K562 (cell line): ENCODE data around the gene PABPC1L. TPM values are rescaled to one million over a fixed set of nuclear protein-coding genes. Genes with fewer than 3 reads are reported as not detected.

Source experiments
- ATAC-seq: fragments of 200-7000 bp; cut with Tn5 transposase; 3 replicates; pipeline ENCODE4 v1.9.1; 2020; ENCODE audit warnings: moderate library complexity
- BruUV-seq: library from RNA; stranded (reverse); fragments of 400-500 nt; replicated peaks from 2 replicates; lab custom pipeline; 2021; lab: Mats Ljungman, UMichigan
- CTCF ChIA-PET: fragments of 300-600 bp; formaldehyde crosslinking; extraction: SDS; loops from one replicate; lab custom pipeline; 2021; ENCODE audit warnings: low intra/inter-chr PET ratio; lab: Yijun Ruan, JAX
- POLR2A ChIA-PET: fragments of 300-600, 350-650 bp; sonication (Branson Sonifier 250); formaldehyde crosslinking; extraction: SDS; loops from one replicate; lab custom pipeline; 2021; ENCODE audit warnings: antibody characterized with exemption, inconsistent platforms; lab: Yijun Ruan, JAX
- DNase-seq, 4 experiments: peaks; one replicate each; pipeline versions ENCODE4 v3.0.0 to v3.0.0-alpha.2; 2011 to 2018; ENCODE audit warnings: low spot score in 3 of 4, mixed read lengths in 3 of 4; ENCODE audit errors: extremely low read depth in 1 of 4
- FAIRE-seq: peaks from 2 replicates; lab custom pipeline; 2011; peaks lifted over from hg19 to GRCh38; lab: Jason Lieb, UNC
- H2AFZ ChIP-seq: 2 replicates; pipeline ENCODE4 v1.6.0; 2011; ENCODE audit warnings: low read depth, low read length, control low read depth, inconsistent platforms
- H3K27ac ChIP-seq: fragments of 200-600 bp; 3 replicates; pipeline ENCODE4 v1.8.0; 2011; ENCODE audit warnings: low read depth, mild to moderate bottlenecking, control low read depth, inconsistent platforms, low read length, moderate library complexity, mixed read lengths; ENCODE audit errors: extremely low read depth
- H3K27me3 ChIP-seq, 2 experiments: fragments of 300-600 bp in 1 of 2; 2 replicates in 1 of 2; 3 replicates in 1 of 2; pipeline versions ENCODE4 v1.6.0 to v1.8.0; 2011; ENCODE audit warnings: inconsistent platforms in 2 of 2, low read length in 2 of 2, mild to moderate bottlenecking in 1 of 2, mixed read lengths in 1 of 2, moderate library complexity in 1 of 2; ENCODE audit not compliant: control insufficient read depth in 2 of 2, insufficient read depth in 2 of 2
- H3K36me3 ChIP-seq: fragments of 300-600 bp; 3 replicates; pipeline ENCODE4 v1.8.0; 2011; ENCODE audit warnings: mild to moderate bottlenecking, low read length, inconsistent platforms; ENCODE audit not compliant: control insufficient read depth, insufficient read depth
- H3K4me1 ChIP-seq, 2 experiments: fragments of 200-600 bp in 1 of 2; replicated peaks in 1 of 2; 2 replicates in 1 of 2; 3 replicates in 1 of 2; pipeline versions ENCODE4 v1.5.1 to v1.8.0; 2011; ENCODE audit warnings: inconsistent platforms in 2 of 2, low read length in 2 of 2, mild to moderate bottlenecking in 1 of 2, mixed read lengths in 1 of 2, moderate library complexity in 1 of 2; ENCODE audit not compliant: control insufficient read depth in 2 of 2, insufficient read depth in 2 of 2
- H3K4me2 ChIP-seq: 2 replicates; pipeline ENCODE4 v1.6.1; 2011; ENCODE audit warnings: low read length, control low read depth, inconsistent platforms, mixed read lengths; ENCODE audit not compliant: insufficient read depth
- H3K4me3 ChIP-seq: fragments of 200-600 bp; sonication (generic), shearing (Covaris generic); 2 replicates; pipeline ENCODE4 v1.5.1; 2016; ENCODE audit warnings: control low read depth, inconsistent platforms
- H3K79me2 ChIP-seq: fragments of 200-600 bp; 3 replicates; pipeline ENCODE4 v1.8.0; 2011; ENCODE audit warnings: low read length, inconsistent platforms; ENCODE audit not compliant: control insufficient read depth, insufficient read depth
- H3K9ac ChIP-seq, 2 experiments: 2 replicates each; pipeline versions ENCODE4 v1.6.0 to v1.6.1; 2011; ENCODE audit warnings: low read depth in 2 of 2, low read length in 2 of 2, control low read depth in 1 of 2, inconsistent platforms in 1 of 2, mild to moderate bottlenecking in 1 of 2, mixed read lengths in 1 of 2; ENCODE audit not compliant: insufficient read depth in 1 of 2
- H3K9me1 ChIP-seq: one replicate; pipeline ENCODE4 v1.6.0; 2011; ENCODE audit warnings: inconsistent platforms, mild to moderate bottlenecking, low read length, moderate library complexity; ENCODE audit not compliant: control insufficient read depth, insufficient read depth
- H3K9me3 ChIP-seq: replicated peaks from 2 replicates; pipeline ENCODE4 v1.5.1; 2011; ENCODE audit warnings: low read depth, low read length, inconsistent platforms; ENCODE audit not compliant: control insufficient read depth, insufficient read depth
- H4K20me1 ChIP-seq: replicated peaks from 2 replicates; pipeline ENCODE4 v1.6.1; 2011; ENCODE audit warnings: low read length, inconsistent platforms, mixed read lengths; ENCODE audit not compliant: control insufficient read depth, insufficient read depth
- BRD9 ChIP-seq: fragments of 450-650 bp; IDR thresholded peaks from 2 replicates; pipeline ENCODE4 v1.6.1; 2018; ENCODE audit warnings: low read depth; ENCODE audit not compliant: partially characterized antibody
- PYGO2 ChIP-seq: fragments of 450-650 bp; IDR thresholded peaks from 2 replicates; pipeline ENCODE4 v1.6.1; 2016; ENCODE audit warnings: mild to moderate bottlenecking, missing genetic modification characterization, moderate library complexity, missing compliant biosample characterization
- RBM14 ChIP-seq: fragments of 200-400 bp; formaldehyde crosslinking; IDR thresholded peaks from 2 replicates; pipeline ENCODE4 v1.6.1; 2018; ENCODE audit warnings: low read depth, mild to moderate bottlenecking, low read length, moderate library complexity, borderline replicate concordance; ENCODE audit not compliant: insufficient read depth
- STAG1 ChIP-seq: sonication (generic); formaldehyde crosslinking; IDR thresholded peaks from 2 replicates; pipeline ENCODE4 v1.5.0; 2020; ENCODE audit warnings: missing genetic modification reagents, borderline replicate concordance
- TAF15 ChIP-seq: fragments of 200-400 bp; formaldehyde crosslinking; IDR thresholded peaks from 2 replicates; pipeline ENCODE4 v1.6.1; 2017; ENCODE audit warnings: mild to moderate bottlenecking, low read depth, low read length, moderate library complexity
- TGIF2 ChIP-seq: sonication (generic); formaldehyde crosslinking; IDR thresholded peaks from 2 replicates; pipeline ENCODE4 v1.8.1; 2022; ENCODE audit warnings: mild to moderate bottlenecking, missing genetic modification reagents, moderate library complexity
- XRCC3 ChIP-seq: fragments of 450-650 bp; IDR thresholded peaks from 2 replicates; pipeline ENCODE4 v1.6.1; 2017; ENCODE audit warnings: mild to moderate bottlenecking, moderate library complexity
- WGBS: fragments of 100-300 bp; shearing (Covaris generic); methylation state at CpG from one replicate; pipeline ENCODE4 v1.1.6; 2016; ENCODE audit warnings: low coverage, mixed read lengths; ENCODE audit not compliant: insufficient coverage; ENCODE audit errors: missing lambda C conversion rate; 5-methylcytosine and 5-hydroxymethylcytosine counted together
- in situ Hi-C: fragments of 300-500 bp; cut with MboI; formaldehyde crosslinking; loops from 4 replicates; pipeline ENCODE4 v1.15.0; 2018; ENCODE audit warnings: inconsistent platforms, mixed read lengths
- intact Hi-C: fragments of 100-400 bp; cut with micrococcal nuclease; formaldehyde crosslinking; loops from 2 replicates; pipeline ENCODE4 v1.14.2; 2022
- polyA plus RNA-seq, 8 experiments: library from polyadenylated mRNA; depleted of rRNA in 4 of 8; stranded (reverse) in 5 of 8; unstranded in 3 of 8; fragments of >200 nt; fragmentation: Nextera tagmentation in 2 of 8; fragmentation: Illumina TruSeq in 1 of 8; extraction: Ambion mirVana in 2 of 8; extraction: Trizol in 1 of 8; gene quantifications; 2 replicates each; pipeline versions ENCODE4 v1.2.1 to v1.2.3, GENCODE V29; 2011 to 2014; ENCODE audit warnings: inconsistent platforms in 1 of 8, missing spikeins in 1 of 8
- total RNA-seq, 7 experiments: library from RNA; depleted of rRNA in 6 of 7; stranded (reverse); fragments of >200 nt in 6 of 7; fragmentation: Illumina TruSeq in 2 of 7; extraction: Trizol in 2 of 7; gene quantifications; 2 replicates each; pipeline versions ENCODE4 v1.2.1 to v1.2.3, GENCODE V29; 2011 to 2021; ENCODE audit warnings: low replicate concordance in 1 of 7
- TF ChIP-seq, protein P1 (sequence below), 2 experiments: fragments of 450-650 bp; conservative IDR thresholded peaks; 2 replicates each; pipeline ENCODE4 v1.6.1; 2017; ENCODE audit warnings: mild to moderate bottlenecking in 2 of 2, moderate library complexity in 2 of 2
- TF ChIP-seq, protein P2 (sequence below): fragments of 250-450 bp; sonication (Bioruptor Pico); IDR thresholded peaks from 2 replicates; pipeline ENCODE4 v1.5.1; 2021; ENCODE audit warnings: mild to moderate bottlenecking

The PABPC1L gene
- total and polyA plus RNA-seq, 9 of the 15 experiments (the other 6 are each of a cell fraction or from before 2014, with no cell fraction given), result 6.0 to 90.3 (median 15.8) TPM

DNA sequence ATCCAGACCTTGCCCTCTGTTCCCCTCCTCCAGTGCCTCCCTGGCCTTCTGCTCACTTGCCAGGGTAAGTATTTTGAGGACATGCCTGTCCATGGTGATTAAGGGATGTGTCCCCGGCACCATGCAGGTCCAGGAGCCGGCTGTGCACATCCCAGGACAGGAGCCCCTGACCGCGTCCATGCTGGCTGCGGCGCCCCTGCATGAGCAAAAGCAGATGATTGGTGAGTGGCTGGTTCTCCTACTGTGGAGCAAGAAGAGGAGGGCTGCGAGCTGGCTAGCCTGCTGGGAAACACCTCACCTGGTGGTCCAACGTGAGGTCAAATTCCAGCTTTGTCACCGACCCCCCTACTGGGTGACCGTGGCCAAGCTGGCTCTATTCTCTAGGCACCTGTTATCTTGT is 26.6 kb downstream of the PABPC1L start:
- 88% methylated on average over 10 of the region's 10 CpGs for WGBS
- H3K4me1 ChIP-seq, result no peaks in the 10 kb centered on the region
- BruUV-seq, result no TSS peak
- no peak for FAIRE-seq
- DNase-seq, result no peak
- POLR2A ChIA-PET, result interaction anchor here (1.2 to 4.1 kb wide), 2 partner anchors 12 to 15 kb away, joined by 4 to 21 read pairs; no protein-coding TSS in a partner anchor
- no peak overlapping the region for H3K4me2 ChIP-seq
- no peaks in the 10 kb centered on the region for H3K9me1 ChIP-seq
- no peaks in the 10 kb centered on the region for H3K27me3 ChIP-seq
- in situ Hi-C loops, result no loop called here
- no peaks in the 10 kb centered on the region for H3K79me2 ChIP-seq
- no peaks in the 10 kb centered on the region for H3K9me3 ChIP-seq
- intact Hi-C loops, result no loop called here
- H3K4me3 ChIP-seq, result no peak overlapping the region
- H3K36me3 ChIP-seq, result peaks cover 78% of the 10 kb centered on the region; the same call in 2 of the 3 replicates
- CTCF ChIA-PET, result no interaction called here
- H3K9ac ChIP-seq, result no peak overlapping the region; a peak in 1 of 4 replicates
- peaks cover 4% of the 10 kb centered on the region for H4K20me1 ChIP-seq
- no peak overlapping the region for H3K27ac ChIP-seq
- ATAC-seq, result no peak
- TF ChIP-seq TAF15 (no peak), RBM14 (no peak), XRCC3 (no peak), PYGO2 (tag) (no peak), TGIF2 (CRISPR knock-in tag) (no peak), BRD9 (no peak), STAG1 (CRISPR knock-in tag) (no peak)
- TF ChIP-seq, protein P1, sequence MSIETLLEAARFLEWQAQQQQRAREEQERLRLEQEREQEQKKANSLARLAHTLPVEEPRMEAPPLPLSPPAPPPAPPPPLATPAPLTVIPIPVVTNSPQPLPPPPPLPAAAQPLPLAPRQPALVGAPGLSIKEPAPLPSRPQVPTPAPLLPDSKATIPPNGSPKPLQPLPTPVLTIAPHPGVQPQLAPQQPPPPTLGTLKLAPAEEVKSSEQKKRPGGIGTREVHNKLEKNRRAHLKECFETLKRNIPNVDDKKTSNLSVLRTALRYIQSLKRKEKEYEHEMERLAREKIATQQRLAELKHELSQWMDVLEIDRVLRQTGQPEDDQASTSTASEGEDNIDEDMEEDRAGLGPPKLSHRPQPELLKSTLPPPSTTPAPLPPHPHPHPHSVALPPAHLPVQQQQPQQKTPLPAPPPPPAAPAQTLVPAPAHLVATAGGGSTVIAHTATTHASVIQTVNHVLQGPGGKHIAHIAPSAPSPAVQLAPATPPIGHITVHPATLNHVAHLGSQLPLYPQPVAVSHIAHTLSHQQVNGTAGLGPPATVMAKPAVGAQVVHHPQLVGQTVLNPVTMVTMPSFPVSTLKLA (conservative IDR thresholded peaks at IDR 0.05), result no peak
- TF ChIP-seq, protein P2, sequence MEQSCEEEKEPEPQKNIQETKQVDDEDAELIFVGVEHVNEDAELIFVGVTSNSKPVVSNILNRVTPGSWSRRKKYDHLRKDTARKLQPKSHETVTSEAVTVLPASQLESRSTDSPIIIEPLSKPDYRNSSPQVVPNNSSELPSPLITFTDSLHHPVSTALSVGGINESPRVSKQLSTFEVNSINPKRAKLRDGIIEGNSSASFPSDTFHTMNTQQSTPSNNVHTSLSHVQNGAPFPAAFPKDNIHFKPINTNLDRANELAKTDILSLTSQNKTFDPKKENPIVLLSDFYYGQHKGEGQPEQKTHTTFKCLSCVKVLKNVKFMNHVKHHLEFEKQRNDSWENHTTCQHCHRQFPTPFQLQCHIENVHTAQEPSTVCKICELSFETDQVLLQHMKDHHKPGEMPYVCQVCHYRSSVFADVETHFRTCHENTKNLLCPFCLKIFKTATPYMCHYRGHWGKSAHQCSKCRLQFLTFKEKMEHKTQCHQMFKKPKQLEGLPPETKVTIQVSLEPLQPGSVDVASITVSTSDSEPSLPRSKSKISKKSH (CRISPR knock-in tag), result no peak
- H2AFZ ChIP-seq, result no peak overlapping the region
